Fibroblast of lung (primary cell): Measurements from ENCODE around the gene RGS7. TPM values are rescaled to one million over a fixed set of nuclear protein-coding genes. Genes with fewer than 3 reads are reported as not detected.

Source experiments
- DNase-seq, 2 donors: peaks; one replicate each; pipeline versions ENCODE4 v3.0.0 to v3.0.0-alpha.2; 2010; ENCODE audit warnings: low read depth in 2 of 2
- H2AFZ ChIP-seq: 2 replicates; pipeline ENCODE4 v1.5.1; 2012; ENCODE audit warnings: low read length, control low read depth, inconsistent platforms
- H3K27ac ChIP-seq: 2 replicates; pipeline ENCODE4 v1.5.1; 2011; ENCODE audit warnings: low read length, control low read depth; ENCODE audit not compliant: insufficient read depth
- H3K27me3 ChIP-seq: 2 replicates; pipeline ENCODE4 v1.5.1; 2011; ENCODE audit warnings: mild to moderate bottlenecking, low read length; ENCODE audit not compliant: control insufficient read depth, insufficient read depth
- H3K36me3 ChIP-seq: 2 replicates; pipeline ENCODE4 v1.5.1; 2011; ENCODE audit warnings: low read length; ENCODE audit not compliant: control insufficient read depth, insufficient read depth
- H3K4me1 ChIP-seq: 2 replicates; pipeline ENCODE4 v1.5.1; 2011; ENCODE audit warnings: low read length; ENCODE audit not compliant: control insufficient read depth, insufficient read depth; ENCODE audit errors: extremely low read depth
- H3K4me2 ChIP-seq: 2 replicates; pipeline ENCODE4 v1.5.1; 2011; ENCODE audit warnings: low read length, control low read depth; ENCODE audit not compliant: insufficient read depth; ENCODE audit errors: extremely low read depth
- H3K4me3 ChIP-seq, 4 experiments: fragments of 200-600 bp in 1 of 4; sonication (generic) in 1 of 4; replicated peaks in 1 of 4; 2 replicates each; pipeline ENCODE4 v1.5.1; 2011 to 2016; ENCODE audit warnings: low read length in 4 of 4, low read depth in 3 of 4, mild to moderate bottlenecking in 3 of 4, control low read depth in 2 of 4, inconsistent platforms in 1 of 4, mixed read lengths in 1 of 4; ENCODE audit not compliant: insufficient read depth in 1 of 4; ENCODE audit errors: control extremely low read depth in 1 of 4
- H3K79me2 ChIP-seq: 2 replicates; pipeline ENCODE4 v1.5.1; 2012; ENCODE audit warnings: mild to moderate bottlenecking, low read length, inconsistent platforms; ENCODE audit not compliant: control insufficient read depth, insufficient read depth
- H3K9ac ChIP-seq: 2 replicates; pipeline ENCODE4 v1.5.1; 2011; ENCODE audit warnings: mild to moderate bottlenecking, low read length, control low read depth; ENCODE audit not compliant: insufficient read depth
- H3K9me3 ChIP-seq: 2 replicates; pipeline ENCODE4 v1.5.1; 2012; ENCODE audit warnings: low read depth, low read length; ENCODE audit not compliant: control insufficient read depth, insufficient read depth
- H4K20me1 ChIP-seq: 2 replicates; pipeline ENCODE4 v1.5.1; 2011; ENCODE audit warnings: low read length; ENCODE audit not compliant: control insufficient read depth, insufficient read depth; ENCODE audit errors: extremely low read depth
- EZH2 ChIP-seq: IDR thresholded peaks from 2 replicates; pipeline ENCODE4 v1.5.1; 2012; ENCODE audit warnings: low read length, control low read depth, mild to moderate bottlenecking; ENCODE audit errors: missing control alignments
- polyA plus RNA-seq, 2 donors: library from polyadenylated mRNA; depleted of rRNA in 1 of 2; stranded (reverse) in 1 of 2; unstranded in 1 of 2; fragments of >200 nt; gene quantifications; 2 replicates each; pipeline ENCODE4 v1.2.1, GENCODE V29; 2011 to 2012; ENCODE audit warnings: missing spikeins in 1 of 2
- total RNA-seq: library from RNA; depleted of rRNA; stranded (reverse); fragments of >200 nt; gene quantifications from 2 replicates; pipeline ENCODE4 v1.2.1, GENCODE V29; 2014
- TF ChIP-seq, protein P1 (sequence below), 2 donors: IDR thresholded peaks in 1 of 2; conservative IDR thresholded peaks in 1 of 2; 1 replicate in 1 of 2; 2 replicates in 1 of 2; pipeline ENCODE4 v1.5.1; 2011 to 2012; ENCODE audit warnings: low read length in 2 of 2, control low read depth in 1 of 2, inconsistent platforms in 1 of 2, low read depth in 1 of 2, mild to moderate bottlenecking in 1 of 2

Gene RGS7
- total and polyA plus RNA-seq, 2 donors (not counting 1 experiment from before 2014, with no cell fraction given) = 3.6 to 4.2 TPM

DNA sequence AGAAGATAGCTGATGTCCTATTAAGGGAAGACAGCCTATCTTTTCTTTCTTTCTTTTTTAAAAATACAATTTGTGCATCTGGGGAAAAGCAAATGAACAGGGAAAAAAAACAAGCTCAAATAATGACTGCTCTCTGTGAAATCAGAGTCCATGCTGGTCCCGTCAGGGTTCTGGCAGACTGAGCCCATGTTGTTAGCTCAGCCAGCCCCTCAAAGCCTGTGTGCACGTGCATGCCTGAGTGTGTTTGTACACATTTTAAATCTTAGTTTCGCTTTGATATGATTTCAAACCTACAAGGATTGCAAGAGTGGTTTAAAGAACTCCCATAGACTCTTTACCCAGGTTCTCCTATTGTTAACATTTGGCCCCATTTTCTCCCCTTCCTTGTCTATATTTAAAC is 513.2 kb downstream of the RGS7 start:
- no peaks in the 10 kb centered on the region for H3K9me3 ChIP-seq
- H3K4me2 ChIP-seq = no peak overlapping the region
- H2AFZ ChIP-seq = no peak overlapping the region
- H3K9ac ChIP-seq = no peak overlapping the region
- no peaks in the 10 kb centered on the region for H3K36me3 ChIP-seq
- H3K79me2 ChIP-seq = no peaks in the 10 kb centered on the region
- no peak overlapping the region for H3K4me3 ChIP-seq
- H3K4me1 ChIP-seq = no peaks in the 10 kb centered on the region
- TF ChIP-seq EZH2 = no peak
- no peak overlapping the region for H3K27ac ChIP-seq
- H3K27me3 ChIP-seq = no peaks in the 10 kb centered on the region
- no peaks in the 10 kb centered on the region for H4K20me1 ChIP-seq
- no peak for DNase-seq

DNA sequence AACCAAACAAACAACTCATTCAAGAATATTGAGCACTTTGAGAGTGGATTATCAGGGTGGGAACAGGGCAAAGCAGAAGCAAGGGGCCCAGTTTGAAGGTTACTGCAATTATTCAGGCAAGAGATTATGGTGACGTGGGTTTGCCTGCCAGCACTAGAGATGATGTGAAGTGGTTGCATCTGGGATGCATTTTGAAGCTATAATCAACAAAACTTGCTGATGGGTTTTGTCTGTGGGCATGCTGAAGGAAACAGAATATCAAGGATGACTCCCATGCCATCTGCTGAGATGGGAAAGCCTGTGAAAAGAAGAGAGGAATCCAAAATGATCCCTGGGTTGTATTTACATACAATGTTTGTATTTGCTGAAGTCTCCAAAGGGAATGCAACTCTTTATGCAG is 520.7 kb downstream of the RGS7 start:
- no peaks in the 10 kb centered on the region for H3K27me3 ChIP-seq
- H3K4me2 ChIP-seq = no peak overlapping the region
- H3K79me2 ChIP-seq = no peaks in the 10 kb centered on the region
- no peaks in the 10 kb centered on the region for H3K36me3 ChIP-seq
- H2AFZ ChIP-seq = no peak overlapping the region
- no peak for DNase-seq
- H4K20me1 ChIP-seq = no peaks in the 10 kb centered on the region
- no peak overlapping the region for H3K9ac ChIP-seq
- TF ChIP-seq, protein P1, sequence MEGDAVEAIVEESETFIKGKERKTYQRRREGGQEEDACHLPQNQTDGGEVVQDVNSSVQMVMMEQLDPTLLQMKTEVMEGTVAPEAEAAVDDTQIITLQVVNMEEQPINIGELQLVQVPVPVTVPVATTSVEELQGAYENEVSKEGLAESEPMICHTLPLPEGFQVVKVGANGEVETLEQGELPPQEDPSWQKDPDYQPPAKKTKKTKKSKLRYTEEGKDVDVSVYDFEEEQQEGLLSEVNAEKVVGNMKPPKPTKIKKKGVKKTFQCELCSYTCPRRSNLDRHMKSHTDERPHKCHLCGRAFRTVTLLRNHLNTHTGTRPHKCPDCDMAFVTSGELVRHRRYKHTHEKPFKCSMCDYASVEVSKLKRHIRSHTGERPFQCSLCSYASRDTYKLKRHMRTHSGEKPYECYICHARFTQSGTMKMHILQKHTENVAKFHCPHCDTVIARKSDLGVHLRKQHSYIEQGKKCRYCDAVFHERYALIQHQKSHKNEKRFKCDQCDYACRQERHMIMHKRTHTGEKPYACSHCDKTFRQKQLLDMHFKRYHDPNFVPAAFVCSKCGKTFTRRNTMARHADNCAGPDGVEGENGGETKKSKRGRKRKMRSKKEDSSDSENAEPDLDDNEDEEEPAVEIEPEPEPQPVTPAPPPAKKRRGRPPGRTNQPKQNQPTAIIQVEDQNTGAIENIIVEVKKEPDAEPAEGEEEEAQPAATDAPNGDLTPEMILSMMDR (conservative IDR thresholded peaks at IDR 0.05 in 1 of 2, IDR thresholded peaks at IDR 0.05 in 1 of 2; ENCODE audit: low read depth in 1 of 2, low read length in 2 of 2) = no peak
- no peak for TF ChIP-seq EZH2
- H3K27ac ChIP-seq = no peak overlapping the region
- H3K9me3 ChIP-seq = no peaks in the 10 kb centered on the region
- no peak overlapping the region for H3K4me3 ChIP-seq
- no peaks in the 10 kb centered on the region for H3K4me1 ChIP-seq

- H4K20me1 ChIP-seq = no peaks in the 10 kb centered on the region
- no peaks in the 10 kb centered on the region for H3K79me2 ChIP-seq
- H3K27ac ChIP-seq = no peak overlapping the region
- no peaks in the 10 kb centered on the region for H3K27me3 ChIP-seq
- H3K36me3 ChIP-seq = no peaks in the 10 kb centered on the region
- H3K9me3 ChIP-seq = no peaks in the 10 kb centered on the region
- H2AFZ ChIP-seq = no peak overlapping the region
- H3K4me1 ChIP-seq = no peaks in the 10 kb centered on the region
- DNase-seq = no peak
- H3K4me2 ChIP-seq = no peak overlapping the region
- no peak overlapping the region for H3K4me3 ChIP-seq
- TF ChIP-seq, protein P1 (conservative IDR thresholded peaks at IDR 0.05 in 1 of 2, IDR thresholded peaks at IDR 0.05 in 1 of 2; ENCODE audit: low read depth in 1 of 2, low read length in 2 of 2) = no peak
- no peak for TF ChIP-seq EZH2
- no peak overlapping the region for H3K9ac ChIP-seq
Observed at GRCh38 chr1:240835291-240835690, 521.7 kb downstream of the RGS7 start.
